ENCODE results near the gene SNX32. TPM values are rescaled to one million over a fixed set of nuclear protein-coding genes. Genes with fewer than 3 reads are reported as not detected.

SNX32 gene
- total RNA-seq, 1 donor from 2014 or later = 2.9 TPM

DNA sequence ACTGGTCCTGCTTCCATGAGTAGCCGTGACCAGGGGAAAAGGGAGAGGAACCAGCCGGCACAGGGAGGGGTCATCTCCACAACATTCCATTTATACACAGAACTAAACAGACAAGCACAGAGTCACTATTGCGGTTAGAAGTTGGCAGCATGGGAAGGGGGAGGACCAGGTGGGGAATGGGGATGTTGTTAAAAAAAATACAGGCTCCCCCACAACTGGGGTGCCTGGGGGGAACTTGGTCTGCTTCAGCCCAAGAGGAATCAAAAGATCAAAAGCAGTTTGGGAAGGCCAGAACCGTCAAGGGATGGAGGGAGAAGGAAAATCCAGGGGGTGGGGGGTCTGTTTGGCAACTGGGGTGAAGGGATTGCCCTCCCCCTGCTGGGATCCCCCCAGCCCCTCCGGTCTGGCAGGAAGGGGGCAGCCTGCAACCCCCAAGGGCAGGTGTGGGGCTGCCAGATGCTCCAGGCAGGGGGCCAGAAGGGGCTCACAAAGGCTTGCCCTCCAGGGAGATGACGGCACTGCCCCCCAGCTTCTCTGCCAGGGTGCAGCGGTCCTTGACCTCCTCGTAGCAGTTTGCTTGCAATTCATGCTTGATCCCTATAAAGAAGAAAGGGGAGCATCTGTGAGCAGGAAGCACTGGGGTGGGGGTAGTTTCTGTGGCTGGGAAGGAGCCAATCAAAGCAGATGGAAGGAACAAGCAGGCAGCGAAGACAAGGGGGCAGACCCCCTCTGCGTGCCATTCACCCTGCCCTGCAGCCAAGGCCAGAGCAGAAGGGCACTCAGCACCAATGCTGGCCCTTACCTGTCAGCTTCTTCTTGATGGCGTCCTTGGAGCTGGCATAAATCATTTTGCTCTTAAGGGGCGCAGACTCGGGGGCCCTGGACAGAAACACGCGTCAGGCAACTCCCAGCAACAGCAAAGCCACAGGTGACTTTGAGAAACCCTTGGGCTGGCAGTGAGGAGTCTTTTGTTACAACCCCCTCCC, 21.4 kb downstream of the SNX32 start:
- intact Hi-C loops (cut with micrococcal nuclease) = no loop called here

DNA sequence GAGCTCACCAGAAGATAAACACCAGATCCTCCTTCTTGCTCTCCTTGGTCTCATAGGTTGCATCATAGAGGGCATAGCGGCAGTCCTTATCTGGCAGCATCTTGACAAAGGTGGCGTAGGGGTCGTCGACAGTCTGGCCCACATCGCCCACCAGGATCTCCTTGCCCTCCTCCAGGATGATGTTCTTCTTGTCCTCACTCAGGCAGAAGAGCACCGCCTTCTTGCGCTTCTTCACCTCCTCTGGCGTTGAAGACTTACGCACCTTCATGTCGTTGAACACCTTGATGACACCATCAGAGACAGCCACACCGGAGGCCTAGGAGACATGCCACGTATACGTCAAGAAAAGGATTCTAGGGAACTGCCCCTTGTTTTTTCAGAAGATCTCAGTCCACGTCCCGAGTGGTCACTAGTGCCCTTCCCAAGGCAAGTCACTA, 22.2 kb downstream of the SNX32 start:
- intact Hi-C loops (cut with micrococcal nuclease) = no loop called here

DNA sequence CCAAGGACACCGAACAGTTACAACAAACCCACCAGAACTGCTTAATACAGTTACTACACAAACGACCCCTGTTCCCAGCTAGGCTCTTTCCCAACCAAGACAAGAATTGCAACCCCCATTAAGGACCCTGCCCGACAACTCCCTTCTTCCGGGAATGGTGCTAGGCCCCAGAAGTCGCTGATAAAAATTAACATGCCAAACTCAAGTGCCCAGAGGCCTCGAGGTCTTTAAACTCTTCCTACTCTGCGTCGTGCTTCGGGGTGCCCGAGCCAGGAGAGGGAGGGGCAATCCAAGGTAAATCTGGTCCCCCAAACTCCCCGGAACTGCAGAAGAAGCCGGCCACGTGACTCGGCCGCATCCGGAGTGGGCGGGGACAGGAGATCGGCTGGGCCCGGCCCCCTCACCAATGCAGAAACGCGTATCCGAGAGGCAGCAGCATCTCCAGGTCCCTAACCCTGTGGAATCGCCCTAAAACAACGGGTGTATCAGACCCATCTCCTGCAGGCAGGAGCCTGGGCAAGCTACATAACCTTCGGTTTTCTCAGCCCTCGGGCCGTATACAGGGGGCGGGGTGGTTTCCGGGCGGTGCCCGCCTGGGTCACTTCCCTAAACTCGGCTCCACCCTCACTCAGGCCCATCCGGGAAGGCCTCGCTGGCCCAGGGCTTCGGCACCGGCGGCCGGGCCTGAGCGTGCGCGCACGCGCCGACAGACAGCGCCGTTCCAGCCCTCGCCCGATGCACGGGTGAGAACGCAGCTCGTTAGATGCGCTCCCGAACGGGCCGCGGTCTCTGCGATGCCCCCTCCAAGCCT, 23.1 kb downstream of the SNX32 start:
- intact Hi-C loops (cut with micrococcal nuclease) = no loop called here

DNA sequence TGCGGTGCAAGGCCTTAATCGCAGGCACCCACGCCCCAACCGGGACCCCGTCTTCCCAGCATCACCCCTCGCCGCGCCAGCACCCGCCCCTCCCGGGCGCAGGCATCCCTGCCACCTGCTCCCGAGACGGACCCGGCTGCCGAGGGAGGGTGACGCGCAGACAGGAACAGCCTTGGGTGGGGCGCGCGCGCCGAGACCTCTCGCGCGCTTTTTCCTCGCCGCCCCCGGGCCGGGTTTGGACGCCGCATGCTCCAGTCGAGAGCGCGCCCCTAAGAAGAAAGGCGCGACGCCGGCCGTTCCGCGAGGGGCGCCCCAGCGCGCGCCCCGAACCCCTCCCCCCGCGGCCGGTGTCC, 23.7 kb downstream of the SNX32 start:
- intact Hi-C loops (cut with micrococcal nuclease) = no loop called here

DNA sequence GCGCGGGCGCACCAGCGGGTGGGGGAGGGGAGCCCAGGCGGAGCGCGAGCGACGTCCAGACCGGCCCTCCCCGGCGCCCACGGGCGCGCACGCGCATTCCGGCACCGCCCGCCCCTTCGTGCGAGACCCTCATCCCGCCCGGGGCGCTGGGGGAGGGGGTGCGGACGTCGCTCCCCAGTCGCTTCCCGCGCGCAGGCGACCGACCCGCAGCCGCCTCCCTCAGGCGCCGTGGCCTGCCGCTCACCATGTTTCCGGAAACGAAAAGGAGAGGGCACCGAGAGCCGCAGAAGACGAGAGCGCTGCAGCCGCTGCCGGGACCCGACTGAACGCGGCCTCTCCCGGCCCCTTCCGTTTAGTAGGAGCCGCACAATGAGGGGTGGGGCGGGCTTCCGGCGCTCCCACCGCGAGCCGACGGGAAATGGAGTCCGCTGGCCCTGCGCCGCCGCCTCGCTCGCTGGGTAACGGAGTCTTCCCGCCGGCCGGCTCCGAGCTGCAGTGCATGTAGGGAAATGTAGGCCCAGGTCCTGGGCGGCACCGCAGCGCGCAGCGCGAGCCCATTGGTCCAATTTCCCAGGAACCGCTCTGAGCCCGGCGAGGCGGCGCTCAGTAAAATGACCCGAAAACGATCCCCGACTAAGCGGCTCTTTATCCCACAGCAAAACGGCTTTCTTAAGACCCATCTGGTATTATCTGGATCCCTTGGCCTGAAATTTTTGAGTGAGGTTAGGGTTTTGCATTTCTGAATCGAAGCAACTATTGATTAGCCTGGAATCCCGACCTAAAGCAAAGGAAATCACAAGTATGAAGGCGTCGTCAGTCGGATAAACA, 24.3 kb downstream of the SNX32 start, which contains the start of gene CFL1:
TSS of gene CFL1 (minus strand) at position 328 of the 828 bp plus-strand sequence. CDS start at position 247, 81 bp downstream.
- intact Hi-C loops (cut with micrococcal nuclease) = loop anchor here (1.0 to 2.0 kb wide), 10 partner anchors 25 to 759 kb away; partner anchors contain the start of genes BANF1, EIF1AD, PCNX3 and RAB1B

DNA sequence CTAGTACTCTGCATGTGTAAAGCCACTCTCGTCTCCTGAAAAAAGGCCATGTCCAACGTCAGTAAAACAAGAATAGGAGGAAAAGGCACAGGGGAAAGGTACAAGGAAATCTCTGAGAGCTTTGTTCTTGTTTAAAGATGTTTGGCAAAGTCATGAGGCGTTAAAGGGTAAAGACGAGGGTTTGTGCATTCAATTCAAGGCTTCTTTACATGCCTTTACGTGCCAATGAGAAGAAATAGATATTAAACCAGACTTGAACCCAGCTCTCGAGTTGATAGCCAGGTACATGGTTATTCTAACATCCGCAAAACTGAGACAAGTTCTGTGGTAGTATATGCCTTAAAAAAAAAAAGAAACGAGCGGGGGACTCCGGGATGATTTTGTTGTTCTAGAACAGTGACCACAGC, 24.9 kb downstream of the SNX32 start:
- intact Hi-C loops (cut with micrococcal nuclease) = loop anchor here (1.0 to 2.0 kb wide), 16 partner anchors 25 to 758 kb away; partner anchors contain the start of genes BANF1, CCDC85B, DPP3 and EIF1AD

DNA sequence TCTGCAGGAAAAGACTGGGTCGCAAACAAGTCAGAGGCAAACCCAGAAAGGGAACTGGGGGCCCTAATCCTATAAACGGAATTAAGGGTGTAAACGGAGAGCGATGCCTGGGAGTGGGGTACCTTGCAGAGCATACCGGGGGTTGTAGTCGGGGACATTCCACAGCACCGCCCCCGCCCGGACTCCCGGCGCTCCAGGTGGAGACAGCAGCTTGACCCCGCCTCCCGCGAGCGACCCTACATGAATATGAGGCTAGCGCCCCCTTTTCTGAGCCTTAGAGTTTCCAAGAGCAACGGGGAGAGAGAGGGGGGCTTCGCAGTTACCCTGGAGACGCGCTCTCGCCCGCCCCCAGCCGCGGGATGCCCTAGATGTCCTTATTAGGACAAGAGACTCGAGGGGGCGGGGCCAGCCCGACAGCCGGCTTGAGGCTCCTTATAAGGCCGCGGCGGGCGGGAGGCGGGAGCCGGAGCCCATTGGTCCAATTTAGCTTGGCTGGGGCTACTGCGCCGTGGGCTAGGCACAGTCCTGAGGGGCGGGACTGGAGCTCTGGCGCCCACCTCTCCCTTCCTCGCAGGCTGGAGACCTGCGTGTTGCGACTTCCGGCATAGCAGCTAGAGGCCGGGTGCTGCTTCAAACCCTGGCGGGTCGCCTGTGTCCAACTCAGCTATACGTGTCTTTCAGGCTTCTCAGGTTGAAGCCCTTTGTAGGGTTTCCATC, 25.5 kb downstream of the SNX32 start:
- intact Hi-C loops (cut with micrococcal nuclease) = loop anchor here (1.0 to 2.0 kb wide), 10 partner anchors 25 to 758 kb away; partner anchors contain the start of genes CCDC85B, DPP3, FOSL1 and KAT5

DNA sequence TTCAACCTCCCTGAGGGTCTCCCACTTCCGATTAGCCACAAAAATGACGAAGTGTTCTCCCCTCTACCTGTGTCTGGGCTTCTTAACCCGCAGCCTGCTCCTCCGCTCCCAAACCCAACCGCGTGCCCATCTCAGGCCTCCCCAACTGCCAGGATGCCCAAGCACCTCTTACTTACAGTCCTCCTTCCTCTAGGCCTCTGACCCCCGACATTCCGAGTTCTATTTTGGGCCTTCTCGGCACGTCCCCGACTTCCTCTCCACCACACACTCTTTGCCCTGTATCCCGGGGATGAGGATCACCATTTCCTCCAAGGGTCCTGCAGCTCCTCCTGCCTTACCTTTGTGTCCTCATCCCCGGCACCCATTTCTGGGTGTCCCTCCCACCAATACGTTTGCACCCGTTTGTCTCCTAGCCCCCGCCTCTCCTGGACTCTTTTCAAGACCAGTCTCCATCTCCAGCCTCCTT, 26.1 kb downstream of the SNX32 start:
- intact Hi-C loops (cut with micrococcal nuclease) = loop anchor here (1.0 to 2.0 kb wide), 16 partner anchors 13 to 757 kb away; partner anchors contain the start of genes AP5B1, C11orf68, CCDC85B and DPP3

DNA sequence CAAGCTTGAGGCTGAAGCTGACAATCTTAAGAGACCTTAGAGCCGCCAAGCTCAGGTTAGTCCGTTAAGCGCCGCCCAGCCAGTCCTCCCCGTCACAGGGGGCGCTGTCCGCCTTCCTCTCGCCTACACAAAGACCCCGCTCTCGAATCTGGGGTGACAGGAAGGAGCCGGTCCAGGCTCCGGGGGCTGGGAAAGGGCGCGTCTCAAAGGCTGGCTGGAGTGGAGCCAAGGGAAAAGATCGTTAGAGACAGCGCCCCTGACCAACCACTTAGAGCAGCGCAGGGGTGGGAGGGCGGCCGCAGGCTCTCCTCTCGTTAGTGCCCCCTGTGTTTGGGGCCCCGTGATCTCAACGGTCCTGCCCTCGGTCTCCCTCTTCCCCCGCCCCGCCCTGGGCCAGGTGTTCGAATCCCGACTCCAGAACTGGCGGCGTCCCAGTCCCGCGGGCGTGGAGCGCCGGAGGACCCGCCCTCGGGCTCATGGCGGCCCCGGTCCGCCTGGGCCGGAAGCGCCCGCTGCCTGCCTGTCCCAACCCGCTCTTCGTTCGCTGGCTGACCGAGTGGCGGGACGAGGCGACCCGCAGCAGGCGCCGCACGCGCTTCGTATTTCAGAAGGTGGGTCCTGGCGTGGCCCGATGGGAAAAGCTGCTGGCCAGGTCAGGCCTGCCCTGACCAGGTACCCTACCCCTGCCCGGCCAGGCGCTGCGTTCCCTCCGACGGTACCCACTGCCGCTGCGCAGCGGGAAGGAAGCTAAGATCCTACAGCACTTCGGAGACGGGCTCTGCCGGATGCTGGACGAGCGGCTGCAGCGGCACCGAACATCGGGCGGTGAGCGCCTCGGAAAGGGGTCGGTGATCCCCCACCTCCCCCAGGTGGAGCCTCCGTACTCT, 26.8 kb downstream of the SNX32 start, which contains the start of gene MUS81:
TSS of gene MUS81 (plus strand) at position 156 of the 887 bp plus-strand sequence. CDS start at position 477, 321 bp downstream.
- intact Hi-C loops (cut with micrococcal nuclease) = loop anchor here (1.0 kb wide), 6 partner anchors 13 to 290 kb away; partner anchors contain the start of genes AP5B1, C11orf68, DRAP1 and SF3B2

DNA sequence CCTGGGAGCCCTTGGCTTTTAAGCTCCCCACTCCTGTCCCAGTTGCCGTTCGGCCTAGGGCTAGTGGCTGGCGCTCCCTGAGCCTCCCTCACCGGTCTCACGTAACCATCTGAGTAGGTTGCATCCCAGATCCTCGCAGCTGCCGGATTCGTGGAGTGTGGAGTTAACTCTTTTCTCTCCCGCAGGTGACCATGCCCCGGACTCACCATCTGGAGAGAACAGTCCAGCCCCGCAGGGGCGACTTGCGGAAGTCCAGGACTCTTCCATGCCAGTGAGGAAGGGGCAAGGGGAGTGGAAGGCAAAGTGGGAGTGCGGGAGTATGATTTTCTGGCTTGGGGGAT, 27.4 kb downstream of the SNX32 start:
- intact Hi-C loops (cut with micrococcal nuclease) = no loop called here

DNA sequence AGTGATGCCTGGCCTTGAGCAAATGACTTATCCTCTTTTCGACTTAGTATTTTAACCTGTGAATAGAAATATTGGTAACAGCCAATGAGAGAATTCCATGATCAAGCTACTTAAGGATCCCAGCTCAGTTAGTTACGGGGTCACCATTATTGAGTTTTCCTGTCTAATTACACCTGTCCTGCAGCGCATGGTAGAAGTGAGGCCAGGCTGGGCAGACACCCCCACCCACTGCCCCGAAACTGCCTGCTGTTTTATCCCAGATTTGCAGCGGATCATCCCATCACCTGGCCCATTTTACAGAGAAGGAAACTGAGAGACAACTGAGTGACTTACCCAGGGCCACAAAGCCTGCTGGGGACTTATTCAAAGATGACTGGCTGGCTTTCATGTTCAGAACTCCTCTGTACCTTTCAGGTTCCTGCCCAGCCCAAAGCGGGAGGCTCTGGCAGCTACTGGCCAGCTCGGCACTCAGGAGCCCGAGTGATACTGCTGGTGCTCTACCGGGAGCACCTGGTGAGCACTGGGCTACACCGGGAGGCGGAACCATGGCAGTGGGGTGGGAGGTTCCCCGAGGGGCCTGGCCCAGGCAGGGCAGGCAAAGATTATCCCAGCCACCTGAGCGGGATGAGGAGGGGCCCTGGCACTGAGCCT, 27.9 kb downstream of the SNX32 start:
- intact Hi-C loops (cut with micrococcal nuclease) = no loop called here

DNA sequence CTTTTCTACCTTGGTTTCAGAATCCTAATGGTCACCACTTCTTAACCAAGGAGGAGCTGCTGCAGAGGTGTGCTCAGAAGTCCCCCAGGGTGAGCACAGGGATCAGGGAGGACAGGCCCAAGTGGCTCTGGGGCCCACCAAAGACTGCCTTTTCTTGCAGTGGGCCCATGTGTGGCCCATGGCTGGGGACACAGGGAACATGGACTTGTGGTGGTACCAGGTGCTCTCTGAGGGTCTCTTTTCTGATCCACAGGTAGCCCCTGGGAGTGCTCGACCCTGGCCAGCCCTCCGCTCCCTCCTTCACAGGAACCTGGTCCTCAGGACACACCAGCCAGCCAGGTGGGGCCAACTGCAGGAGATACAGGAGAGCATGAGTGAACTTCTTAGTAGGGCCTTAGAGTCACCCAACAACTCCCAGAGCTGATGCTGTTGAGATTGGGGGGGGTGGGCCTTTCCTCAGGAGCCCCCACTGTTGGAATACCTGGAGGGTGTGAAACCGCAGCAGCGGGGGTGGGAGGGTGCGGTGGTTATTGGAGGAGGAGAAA, 28.5 kb downstream of the SNX32 start:
- intact Hi-C loops (cut with micrococcal nuclease) = no loop called here

DNA sequence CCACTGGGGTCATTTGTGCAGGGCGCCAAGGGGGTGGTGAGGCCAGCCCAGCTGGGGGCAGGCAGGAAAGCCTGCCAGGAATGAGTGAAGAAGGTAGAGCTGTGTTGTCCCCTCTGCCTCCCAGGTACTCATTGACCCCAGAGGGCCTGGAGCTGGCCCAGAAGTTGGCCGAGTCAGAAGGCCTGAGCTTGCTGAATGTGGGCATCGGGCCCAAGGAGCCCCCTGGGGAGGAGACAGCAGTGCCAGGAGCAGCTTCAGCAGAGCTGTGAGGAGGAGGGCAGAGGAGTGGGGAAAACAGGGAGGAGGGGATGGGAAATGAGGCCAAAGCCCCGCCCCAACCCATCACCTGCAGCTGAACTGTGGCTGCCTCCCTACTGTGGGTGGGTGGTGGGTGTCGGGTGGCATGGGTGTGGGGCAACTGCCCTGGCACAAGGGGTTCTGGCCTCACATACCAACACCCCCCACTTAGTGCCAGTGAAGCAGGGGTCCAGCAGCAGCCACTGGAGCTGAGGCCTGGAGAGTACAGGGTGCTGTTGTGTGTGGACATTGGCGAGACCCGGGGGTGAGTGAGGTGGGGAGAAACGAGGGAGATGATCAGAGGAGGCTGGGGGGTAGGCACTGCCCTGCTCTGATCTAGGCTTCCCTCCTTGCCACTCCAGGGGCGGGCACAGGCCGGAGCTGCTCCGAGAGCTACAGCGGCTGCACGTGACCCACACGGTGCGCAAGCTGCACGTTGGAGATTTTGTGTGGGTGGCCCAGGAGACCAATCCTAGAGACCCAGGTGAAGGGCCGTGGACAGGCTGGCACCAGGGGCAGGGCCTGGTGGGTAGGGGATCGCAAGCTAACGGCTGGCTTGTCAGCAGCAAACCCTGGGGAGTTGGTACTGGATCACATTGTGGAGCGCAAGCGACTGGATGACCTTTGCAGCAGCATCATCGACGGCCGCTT, 29.5 kb downstream of the SNX32 start:
- intact Hi-C loops (cut with micrococcal nuclease) = no loop called here

DNA sequence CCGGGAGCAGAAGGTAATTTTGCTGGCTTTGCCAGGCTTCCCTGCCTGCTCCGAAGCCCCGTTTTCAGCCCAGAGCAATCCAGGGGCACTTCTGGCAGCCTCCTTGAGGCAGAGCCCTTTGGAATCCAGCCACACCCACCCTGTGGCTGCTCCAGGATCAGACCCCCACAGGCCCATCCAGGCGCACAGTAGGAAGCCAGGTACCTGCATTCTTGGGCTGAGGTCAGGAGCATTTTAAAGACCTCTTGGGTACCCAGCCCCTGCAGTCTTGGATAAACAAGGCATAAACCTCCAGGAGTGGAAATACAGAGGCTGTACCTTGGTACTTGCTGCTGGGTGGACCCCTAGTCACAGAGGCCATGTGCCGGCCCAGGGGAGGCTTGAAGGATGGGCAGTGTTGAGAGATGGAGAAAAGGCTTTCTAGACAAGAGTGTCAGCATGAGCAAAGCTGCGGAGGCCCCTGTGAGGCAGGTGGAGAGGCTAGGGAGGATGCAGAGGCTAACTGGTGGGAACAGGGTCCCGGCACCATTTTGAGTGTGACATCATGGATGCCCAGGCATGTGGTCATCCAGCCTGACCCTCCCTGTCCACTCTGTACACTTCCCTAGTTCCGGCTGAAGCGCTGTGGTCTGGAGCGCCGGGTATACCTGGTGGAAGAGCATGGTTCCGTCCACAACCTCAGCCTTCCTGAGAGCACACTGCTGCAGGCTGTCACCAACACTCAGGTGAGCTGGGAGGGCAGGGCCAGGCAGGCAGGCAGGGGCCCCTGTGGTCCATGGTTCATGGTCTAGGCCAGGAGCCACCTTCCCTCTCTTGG, 30.3 kb downstream of the SNX32 start:
- intact Hi-C loops (cut with micrococcal nuclease) = no loop called here

DNA sequence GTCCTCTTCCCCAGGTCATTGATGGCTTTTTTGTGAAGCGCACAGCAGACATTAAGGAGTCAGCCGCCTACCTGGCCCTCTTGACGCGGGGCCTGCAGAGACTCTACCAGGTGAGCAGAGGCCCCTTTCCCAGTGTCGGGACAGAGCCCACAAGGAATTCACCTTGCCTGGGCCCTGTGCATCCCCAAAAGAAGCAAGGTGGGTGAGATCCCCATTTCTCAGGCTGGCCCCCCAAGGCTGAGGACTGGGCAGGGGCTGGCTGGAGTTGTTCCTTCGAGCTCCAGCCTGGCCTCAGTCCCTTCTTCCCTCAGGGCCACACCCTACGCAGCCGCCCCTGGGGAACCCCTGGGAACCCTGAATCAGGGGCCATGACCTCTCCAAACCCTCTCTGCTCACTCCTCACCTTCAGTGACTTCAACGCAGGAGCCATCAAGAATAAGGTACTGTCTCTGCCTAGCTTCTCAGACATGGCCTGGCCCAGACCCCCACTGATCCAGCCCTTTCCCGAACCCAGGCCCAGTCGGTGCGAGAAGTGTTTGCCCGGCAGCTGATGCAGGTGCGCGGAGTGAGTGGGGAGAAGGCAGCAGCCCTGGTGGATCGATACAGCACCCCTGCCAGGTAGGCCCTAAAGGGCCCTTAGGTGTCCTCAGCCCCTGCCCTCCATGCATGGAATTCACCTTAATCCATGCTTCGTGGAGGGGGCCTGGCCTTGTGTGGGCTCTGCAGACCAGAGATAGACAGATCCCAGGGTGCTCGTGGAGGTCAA, 31.1 kb downstream of the SNX32 start:
- intact Hi-C loops (cut with micrococcal nuclease) = no loop called here

All from T-helper 1 cell treated with Interleukin-12 subunit alpha and Interleukin-12 subunit beta and Interleukin-4 antibody, amounts not matched to agents 30 ng/mL and 1 ng/mL, for 36 hours (primary cell).